Prostate gland (tissue), 2 donors: ENCODE results near the gene TSPO.
"Not testable (repeated sequence)": the region's sequence is repeated elsewhere in the genome, so short reads cannot be mapped to it uniquely, and the experiment has no call there.

Source experiments
- POLR2A ChIP-seq: fragments of 450-650 bp; IDR thresholded peaks from one replicate; pipeline ENCODE4 v1.6.1; 2016; ENCODE audit warnings: antibody characterized with exemption, mild to moderate bottlenecking
- POLR2AphosphoS5 ChIP-seq: sonication (generic); formaldehyde crosslinking; IDR thresholded peaks from one replicate; pipeline ENCODE4 v1.6.1; 2017; ENCODE audit warnings: antibody characterized with exemption
- TF ChIP-seq, protein P1 (sequence below), 4 experiments: fragments of 200-600 bp in 2 of 4; fragments of 450-650 bp in 2 of 4; sonication (generic) in 2 of 4; IDR thresholded peaks; 1 replicate in 3 of 4; 2 replicates in 1 of 4; pipeline ENCODE4 v1.5.1; 2016 to 2019; ENCODE audit warnings: antibody characterized with exemption in 4 of 4, mild to moderate bottlenecking in 2 of 4, moderate library complexity in 2 of 4

DNA sequence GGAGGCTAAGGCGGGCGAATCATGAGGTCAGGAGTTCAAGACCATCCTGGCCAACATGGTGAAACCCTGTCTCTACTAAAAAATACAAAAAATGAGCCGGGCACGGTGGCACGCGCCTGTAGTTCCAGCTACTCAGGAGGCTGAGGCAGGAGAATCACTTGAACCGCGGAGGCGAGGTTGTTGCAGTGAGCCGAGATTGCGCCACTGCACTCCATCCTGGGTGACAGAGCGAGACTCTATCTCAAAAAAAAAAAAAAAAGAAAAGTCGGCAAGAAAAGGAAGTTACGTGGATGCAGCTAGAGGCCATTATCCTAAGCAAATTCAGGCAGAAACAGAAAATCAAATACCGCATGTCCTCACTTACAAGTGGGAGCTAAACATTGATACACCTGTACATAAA, 5.0 kb upstream of the TSPO start:
- TF ChIP-seq, protein P1, sequence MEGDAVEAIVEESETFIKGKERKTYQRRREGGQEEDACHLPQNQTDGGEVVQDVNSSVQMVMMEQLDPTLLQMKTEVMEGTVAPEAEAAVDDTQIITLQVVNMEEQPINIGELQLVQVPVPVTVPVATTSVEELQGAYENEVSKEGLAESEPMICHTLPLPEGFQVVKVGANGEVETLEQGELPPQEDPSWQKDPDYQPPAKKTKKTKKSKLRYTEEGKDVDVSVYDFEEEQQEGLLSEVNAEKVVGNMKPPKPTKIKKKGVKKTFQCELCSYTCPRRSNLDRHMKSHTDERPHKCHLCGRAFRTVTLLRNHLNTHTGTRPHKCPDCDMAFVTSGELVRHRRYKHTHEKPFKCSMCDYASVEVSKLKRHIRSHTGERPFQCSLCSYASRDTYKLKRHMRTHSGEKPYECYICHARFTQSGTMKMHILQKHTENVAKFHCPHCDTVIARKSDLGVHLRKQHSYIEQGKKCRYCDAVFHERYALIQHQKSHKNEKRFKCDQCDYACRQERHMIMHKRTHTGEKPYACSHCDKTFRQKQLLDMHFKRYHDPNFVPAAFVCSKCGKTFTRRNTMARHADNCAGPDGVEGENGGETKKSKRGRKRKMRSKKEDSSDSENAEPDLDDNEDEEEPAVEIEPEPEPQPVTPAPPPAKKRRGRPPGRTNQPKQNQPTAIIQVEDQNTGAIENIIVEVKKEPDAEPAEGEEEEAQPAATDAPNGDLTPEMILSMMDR (IDR thresholded peaks at IDR 0.05) = not testable (repeated sequence)
- not testable (repeated sequence) for TF ChIP-seq POLR2A, POLR2AphosphoS5
